WTC11 (cell line): Measurements from ENCODE around the gene PNPLA4.

ENCODE experiments used
- ATF3 ChIP-seq: sonication (generic); formaldehyde crosslinking; conservative IDR thresholded peaks from 2 replicates; pipeline ENCODE4 v1.8.1; 2022; ENCODE audit warnings: mild to moderate bottlenecking, missing genetic modification reagents
- CTCF ChIP-seq: fragments of 200-600 bp; IDR thresholded peaks from 2 replicates; pipeline ENCODE4 v1.8.0; 2022; ENCODE audit warnings: antibody characterized with exemption
- MAX ChIP-seq: sonication (generic); formaldehyde crosslinking; IDR thresholded peaks from 2 replicates; pipeline ENCODE4 v1.8.0; 2022; ENCODE audit warnings: mild to moderate bottlenecking, missing genetic modification reagents
- NR2C2 ChIP-seq: sonication (generic); formaldehyde crosslinking; IDR thresholded peaks from 2 replicates; pipeline ENCODE4 v1.8.0; 2022; ENCODE audit warnings: mild to moderate bottlenecking, missing genetic modification reagents
- ZNF396 ChIP-seq: fragments of 250-450 bp; sonication (Bioruptor Pico); IDR thresholded peaks from 2 replicates; pipeline ENCODE4 v1.8.0; 2021; ENCODE audit warnings: mild to moderate bottlenecking, moderate library complexity, borderline replicate concordance

- no peak for TF ChIP-seq CTCF
- no peak for TF ChIP-seq ZNF396 (CRISPR knock-in tag)
- TF ChIP-seq MAX (CRISPR knock-in tag): no peak
- TF ChIP-seq NR2C2 (CRISPR knock-in tag): no peak
- no peak for TF ChIP-seq ATF3 (CRISPR knock-in tag)
These were observed 14.3 kb upstream of the PNPLA4 start for GRCh38 chrX:7941390-7942042.
